HG02571 (cell line): ENCODE data around the gene IARS1.

Experiments used
- ATAC-seq: cut with Tn5 transposase; IDR thresholded peaks from one replicate; pipeline ENCODE4 v1.9.1; 2021; ENCODE audit warnings: mild to moderate bottlenecking, moderate library complexity; ENCODE audit not compliant: unreplicated experiment

The IARS1 gene

GRCh38 chr9:92247296-92247695, 46.2 kb downstream of the IARS1 start:
- ATAC-seq = no peak

- no peak for ATAC-seq
These were observed 48.3 kb downstream of the IARS1 start for GRCh38 chr9:92245005-92245797.
